Activated naive CD4-positive, alpha-beta T cell treated with anti-CD3 and anti-CD28 coated beads, Interleukin-2, amount 10 ng/mL, durations not matched to agents 7 days and 5 days (primary cell): ENCODE data around the gene CEACAM20.

ENCODE experiments used
- CTCF ChIA-PET: fragments of 350-600 bp; sonication (Branson Sonifier 250); formaldehyde crosslinking; loops from one replicate; lab custom pipeline; 2021; ENCODE audit warnings: antibody characterized with exemption; lab: Charles Lee
- DNase-seq: peaks from one replicate; pipeline ENCODE4 v3.0.0-alpha.2; 2020
- H3K27ac Mint-ChIP-seq: one replicate; pipeline ENCODE4 v1.8.0; 2021; ENCODE audit warnings: mild to moderate bottlenecking, moderate library complexity, mixed read lengths
- H3K27me3 Mint-ChIP-seq: one replicate; pipeline ENCODE4 v1.8.0; 2021; ENCODE audit warnings: mild to moderate bottlenecking, mixed read lengths
- H3K36me3 Mint-ChIP-seq: one replicate; pipeline ENCODE4 v1.8.0; 2021; ENCODE audit warnings: mixed read lengths
- H3K4me1 Mint-ChIP-seq: one replicate; pipeline ENCODE4 v1.8.0; 2021; ENCODE audit warnings: mixed read lengths
- H3K4me3 Mint-ChIP-seq: one replicate; pipeline ENCODE4 v1.8.0; 2021; ENCODE audit warnings: mild to moderate bottlenecking, moderate library complexity, mixed read lengths
- H3K9me3 Mint-ChIP-seq: one replicate; pipeline ENCODE4 v1.8.0; 2021; ENCODE audit warnings: mixed read lengths

Gene CEACAM20

GRCh38 chr19:44529536-44529935 is at the start of gene CEACAM20:
Gene CEACAM20, minus strand, starts transcription at chr19:44529675. Its CDS starts 166 bp downstream, at chr19:44529509.
- CTCF ChIA-PET, result no interaction called here
- H3K4me3 Mint-ChIP-seq, result no peak within 1 kb of the TSS
- H3K9me3 Mint-ChIP-seq, result peaks cover 22% of the 10 kb centered on the region

GRCh38 chr19:44577566-44577874 is 48.0 kb upstream of the CEACAM20 start:
- Mint-ChIP-seq H3K4me1 (no peaks in the 10 kb centered on the region), H3K9me3 (peaks cover 3% of the 10 kb centered on the region), H3K36me3 (no peaks in the 10 kb centered on the region), H3K4me3 (no peak overlapping the region), H3K27ac (no peak overlapping the region), H3K27me3 (peaks cover 3% of the 10 kb centered on the region)
- CTCF ChIA-PET, result interaction anchor here (1.0 to 2.6 kb wide), 8 partner anchors 9 to 193 kb away, joined by 3 to 14 read pairs (median 4); no protein-coding TSS in a partner anchor
- no peak for DNase-seq

More at GRCh38 chr19:44529536-44529935, at the start of gene CEACAM20:
- no peaks in the 10 kb centered on the region for H3K4me1 Mint-ChIP-seq
- H3K27ac Mint-ChIP-seq, result no peak within 1 kb of the TSS
- DNase-seq, result no peak
- H3K36me3 Mint-ChIP-seq, result no peaks in the 10 kb centered on the region
- no peaks in the 10 kb centered on the region for H3K27me3 Mint-ChIP-seq

- peak; percentile 49 for DNase-seq
- Mint-ChIP-seq H3K9me3 (peaks cover 3% of the 10 kb centered on the region), H3K4me1 (no peaks in the 10 kb centered on the region), H3K27me3 (no peaks in the 10 kb centered on the region), H3K27ac (no peak overlapping the region), H3K4me3 (no peak overlapping the region), H3K36me3 (no peaks in the 10 kb centered on the region)
- CTCF ChIA-PET, result interaction anchor here (0.9 to 2.6 kb wide), 9 partner anchors 10 to 194 kb away, joined by 3 to 14 read pairs (median 4); no protein-coding TSS in a partner anchor
These were observed 47.5 kb upstream of the CEACAM20 start for GRCh38 chr19:44576843-44577565.

GRCh38 chr19:44575116-44575700 is 45.7 kb upstream of the CEACAM20 start:
- peaks cover 3% of the 10 kb centered on the region for H3K9me3 Mint-ChIP-seq
- H3K4me1 Mint-ChIP-seq, result no peaks in the 10 kb centered on the region
- no peak for DNase-seq
- no peaks in the 10 kb centered on the region for H3K36me3 Mint-ChIP-seq
- no peak overlapping the region for H3K4me3 Mint-ChIP-seq
- CTCF ChIA-PET, result interaction anchor here (1.8 kb wide), 1 partner anchor 82 kb away, joined by 5 read pairs; no protein-coding TSS in a partner anchor
- H3K27ac Mint-ChIP-seq, result no peak overlapping the region
- H3K27me3 Mint-ChIP-seq, result no peaks in the 10 kb centered on the region

- no peaks in the 10 kb centered on the region for H3K27me3 Mint-ChIP-seq
- no peak for DNase-seq
- H3K36me3 Mint-ChIP-seq, result no peaks in the 10 kb centered on the region
- CTCF ChIA-PET, result interaction anchor here (1.8 kb wide), 1 partner anchor 83 kb away, joined by 5 read pairs; no protein-coding TSS in a partner anchor
- H3K4me3 Mint-ChIP-seq, result no peak overlapping the region
- H3K9me3 Mint-ChIP-seq, result no peaks in the 10 kb centered on the region
- H3K4me1 Mint-ChIP-seq, result no peaks in the 10 kb centered on the region
- no peak overlapping the region for H3K27ac Mint-ChIP-seq
These were observed 44.9 kb upstream of the CEACAM20 start for GRCh38 chr19:44574186-44574950.

GRCh38 chr19:44573627-44574026 is 44.2 kb upstream of the CEACAM20 start:
- Mint-ChIP-seq H3K36me3 (no peaks in the 10 kb centered on the region), H3K9me3 (no peaks in the 10 kb centered on the region), H3K4me3 (no peak overlapping the region), H3K27ac (no peak overlapping the region), H3K4me1 (no peaks in the 10 kb centered on the region), H3K27me3 (no peaks in the 10 kb centered on the region)
- no peak for DNase-seq
- CTCF ChIA-PET, result interaction anchor here (1.8 kb wide), 1 partner anchor 83 kb away, joined by 5 read pairs; no protein-coding TSS in a partner anchor

- H3K27me3 Mint-ChIP-seq, result no peaks in the 10 kb centered on the region
- no peak overlapping the region for H3K27ac Mint-ChIP-seq
- CTCF ChIA-PET, result no interaction called here
- DNase-seq, result no peak
- no peaks in the 10 kb centered on the region for H3K36me3 Mint-ChIP-seq
- no peaks in the 10 kb centered on the region for H3K4me1 Mint-ChIP-seq
- no peaks in the 10 kb centered on the region for H3K9me3 Mint-ChIP-seq
- no peak overlapping the region for H3K4me3 Mint-ChIP-seq
These were observed 43.7 kb upstream of the CEACAM20 start for GRCh38 chr19:44573183-44573582.

GRCh38 chr19:44572581-44572900 is 43.1 kb upstream of the CEACAM20 start:
- CTCF ChIA-PET, result interaction anchor here (2.4 kb wide), 1 partner anchor 198 kb away, joined by 11 read pairs; no protein-coding TSS in a partner anchor
- Mint-ChIP-seq H3K36me3 (no peaks in the 10 kb centered on the region), H3K27me3 (no peaks in the 10 kb centered on the region)

GRCh38 chr19:44571830-44572580 is 42.5 kb upstream of the CEACAM20 start:
- CTCF ChIA-PET, result interaction anchor here (1.0 to 2.4 kb wide), 11 partner anchors 11 to 271 kb away, joined by 3 to 30 read pairs (median 10); no protein-coding TSS in a partner anchor
- H3K4me1 Mint-ChIP-seq, result no peaks in the 10 kb centered on the region
- no peak for DNase-seq
- no peaks in the 10 kb centered on the region for H3K27me3 Mint-ChIP-seq
- no peak overlapping the region for H3K27ac Mint-ChIP-seq
- no peaks in the 10 kb centered on the region for H3K36me3 Mint-ChIP-seq
- H3K9me3 Mint-ChIP-seq, result no peaks in the 10 kb centered on the region
- no peak overlapping the region for H3K4me3 Mint-ChIP-seq

More at GRCh38 chr19:44572581-44572900, 43.1 kb upstream of the CEACAM20 start:
- Mint-ChIP-seq H3K27ac (no peak overlapping the region), H3K4me1 (no peaks in the 10 kb centered on the region), H3K4me3 (no peak overlapping the region), H3K9me3 (no peaks in the 10 kb centered on the region)
- no peak for DNase-seq

GRCh38 chr19:44570984-44571684 is 41.7 kb upstream of the CEACAM20 start:
- H3K9me3 Mint-ChIP-seq, result no peaks in the 10 kb centered on the region
- no peaks in the 10 kb centered on the region for H3K36me3 Mint-ChIP-seq
- H3K4me3 Mint-ChIP-seq, result no peak overlapping the region
- H3K27ac Mint-ChIP-seq, result no peak overlapping the region
- CTCF ChIA-PET, result interaction anchor here (0.6 to 2.4 kb wide), 19 partner anchors 9 to 272 kb away, joined by 3 to 30 read pairs (median 4); no protein-coding TSS in a partner anchor
- H3K4me1 Mint-ChIP-seq, result no peaks in the 10 kb centered on the region
- no peaks in the 10 kb centered on the region for H3K27me3 Mint-ChIP-seq
- peak; percentile 70 for DNase-seq

- H3K27me3 Mint-ChIP-seq, result no peaks in the 10 kb centered on the region
- H3K4me3 Mint-ChIP-seq, result no peak overlapping the region
- H3K36me3 Mint-ChIP-seq, result no peaks in the 10 kb centered on the region
- no peak for DNase-seq
- CTCF ChIA-PET, result interaction anchor here (0.6 to 2.4 kb wide), 16 partner anchors 9 to 253 kb away, joined by 3 to 30 read pairs (median 5); no protein-coding TSS in a partner anchor
- H3K9me3 Mint-ChIP-seq, result no peaks in the 10 kb centered on the region
- H3K4me1 Mint-ChIP-seq, result no peaks in the 10 kb centered on the region
- no peak overlapping the region for H3K27ac Mint-ChIP-seq
These were observed 41.1 kb upstream of the CEACAM20 start for GRCh38 chr19:44570603-44570983.

GRCh38 chr19:44567745-44568144 is 38.3 kb upstream of the CEACAM20 start:
- H3K4me3 Mint-ChIP-seq, result no peak overlapping the region
- no peaks in the 10 kb centered on the region for H3K27me3 Mint-ChIP-seq
- no peaks in the 10 kb centered on the region for H3K4me1 Mint-ChIP-seq
- H3K36me3 Mint-ChIP-seq, result no peaks in the 10 kb centered on the region
- no peak for DNase-seq
- no peaks in the 10 kb centered on the region for H3K9me3 Mint-ChIP-seq
- CTCF ChIA-PET, result no interaction called here
- H3K27ac Mint-ChIP-seq, result no peak overlapping the region

- Mint-ChIP-seq H3K9me3 (peaks cover 2% of the 10 kb centered on the region), H3K27ac (no peak overlapping the region), H3K4me3 (no peak overlapping the region), H3K27me3 (no peaks in the 10 kb centered on the region), H3K4me1 (no peaks in the 10 kb centered on the region), H3K36me3 (no peaks in the 10 kb centered on the region)
- DNase-seq, result no peak
- CTCF ChIA-PET, result interaction anchor here (1.9 kb wide), 1 partner anchor 87 kb away, joined by 5 read pairs; no protein-coding TSS in a partner anchor
These were observed 37.5 kb upstream of the CEACAM20 start for GRCh38 chr19:44566984-44567383.
